Cardiac fibroblast (primary cell): ENCODE data around the gene COL11A1.
A peak's percentile ranks its signal among the peaks of the same experiment; 100 is the strongest.
"Not testable (repeated sequence)": the region's sequence is repeated elsewhere in the genome, so short reads cannot be mapped to it uniquely, and the experiment has no call there.

Experiments used
- DNase-seq, 2 donors: peaks; one replicate each; pipeline versions ENCODE4 v3.0.0 to v3.0.0-alpha.2; 2010; ENCODE audit warnings: low read depth in 2 of 2
- H3K4me3 ChIP-seq, 2 donors: replicated peaks in 1 of 2; 1 replicate in 1 of 2; 2 replicates in 1 of 2; pipeline ENCODE4 v1.5.1; 2011; ENCODE audit warnings: low read depth in 2 of 2, low read length in 2 of 2, mild to moderate bottlenecking in 2 of 2, moderate library complexity in 1 of 2
- TF ChIP-seq, protein P1 (sequence below): IDR thresholded peaks from one replicate; pipeline ENCODE4 v1.5.1; 2011; ENCODE audit warnings: low read depth, mild to moderate bottlenecking, low read length, inconsistent platforms

COL11A1 gene

DNA sequence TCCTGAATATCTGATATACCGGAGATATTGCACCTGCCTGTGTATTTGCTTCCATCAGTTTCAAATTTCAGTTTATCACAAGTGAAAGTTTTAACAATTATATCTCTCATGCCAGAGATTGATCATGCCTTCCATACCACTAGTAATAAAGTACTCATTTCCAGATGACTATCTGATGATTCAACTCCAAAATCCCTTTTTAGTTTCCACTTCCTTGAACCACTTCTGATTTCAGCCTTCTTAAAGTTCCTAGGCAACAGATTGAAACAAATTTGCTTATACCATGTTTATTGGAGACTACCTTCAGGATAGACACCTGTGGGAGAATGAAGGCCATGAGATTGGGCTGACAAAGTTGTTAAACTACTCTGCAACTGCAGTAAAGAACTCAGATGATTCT lies 21.5 kb upstream of the COL11A1 start:
- TF ChIP-seq, protein P1, sequence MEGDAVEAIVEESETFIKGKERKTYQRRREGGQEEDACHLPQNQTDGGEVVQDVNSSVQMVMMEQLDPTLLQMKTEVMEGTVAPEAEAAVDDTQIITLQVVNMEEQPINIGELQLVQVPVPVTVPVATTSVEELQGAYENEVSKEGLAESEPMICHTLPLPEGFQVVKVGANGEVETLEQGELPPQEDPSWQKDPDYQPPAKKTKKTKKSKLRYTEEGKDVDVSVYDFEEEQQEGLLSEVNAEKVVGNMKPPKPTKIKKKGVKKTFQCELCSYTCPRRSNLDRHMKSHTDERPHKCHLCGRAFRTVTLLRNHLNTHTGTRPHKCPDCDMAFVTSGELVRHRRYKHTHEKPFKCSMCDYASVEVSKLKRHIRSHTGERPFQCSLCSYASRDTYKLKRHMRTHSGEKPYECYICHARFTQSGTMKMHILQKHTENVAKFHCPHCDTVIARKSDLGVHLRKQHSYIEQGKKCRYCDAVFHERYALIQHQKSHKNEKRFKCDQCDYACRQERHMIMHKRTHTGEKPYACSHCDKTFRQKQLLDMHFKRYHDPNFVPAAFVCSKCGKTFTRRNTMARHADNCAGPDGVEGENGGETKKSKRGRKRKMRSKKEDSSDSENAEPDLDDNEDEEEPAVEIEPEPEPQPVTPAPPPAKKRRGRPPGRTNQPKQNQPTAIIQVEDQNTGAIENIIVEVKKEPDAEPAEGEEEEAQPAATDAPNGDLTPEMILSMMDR, result no peak
- H3K4me3 ChIP-seq, result no peak overlapping the region
- no peak for DNase-seq

DNA sequence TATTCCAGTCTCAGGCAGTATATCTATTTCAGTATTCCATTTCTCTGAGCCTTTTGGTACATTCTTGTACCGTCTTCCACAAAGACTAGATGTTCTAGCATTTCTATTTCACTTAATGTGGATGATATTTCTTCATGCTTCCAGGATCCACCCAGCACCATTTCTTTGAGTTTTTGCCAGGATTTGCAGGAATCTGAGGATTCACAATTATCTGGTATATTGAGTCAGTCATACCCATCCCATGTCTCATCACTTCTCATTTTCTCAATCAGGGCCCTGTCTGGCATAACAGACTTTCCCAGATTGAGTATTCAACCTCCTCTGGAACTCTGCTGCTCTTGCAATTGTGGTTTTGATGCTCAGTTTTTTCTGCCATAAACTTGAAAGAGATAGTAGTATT lies 20.9 kb upstream of the COL11A1 start:
- DNase-seq, result peak; percentile 17 to 80
- no peak overlapping the region for H3K4me3 ChIP-seq
- TF ChIP-seq, protein P1, result no peak

GRCh38 chr1:103128256-103128655 lies 19.9 kb upstream of the COL11A1 start:
- not testable (repeated sequence) for DNase-seq, H3K4me3 ChIP-seq

DNA sequence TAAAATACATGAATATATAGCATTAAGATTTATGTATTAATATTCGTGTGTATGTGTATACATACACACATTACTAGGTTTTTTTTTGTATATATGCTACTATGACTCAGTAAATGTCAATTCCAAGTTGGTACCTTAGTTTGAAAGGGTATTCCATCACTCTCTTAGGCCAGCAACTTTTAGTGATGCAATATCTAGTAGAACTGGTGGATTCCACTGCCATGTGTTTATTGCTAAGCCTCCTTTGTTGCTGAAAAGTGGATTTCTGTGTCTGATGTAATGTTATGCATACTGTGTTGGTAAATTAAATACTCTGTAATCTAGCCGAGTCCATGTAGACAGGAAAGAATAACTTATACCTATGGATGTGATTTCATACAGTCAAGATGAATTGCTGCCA lies 16.9 kb upstream of the COL11A1 start:
- H3K4me3 ChIP-seq, result no peak overlapping the region
- TF ChIP-seq, protein P1, result no peak
- DNase-seq, result peak in 1 of 2 donors; percentile 9

GRCh38 chr1:103122983-103123720 lies 14.8 kb upstream of the COL11A1 start:
- no peak overlapping the region for H3K4me3 ChIP-seq
- DNase-seq, result no peak
- TF ChIP-seq, protein P1, result no peak

DNA sequence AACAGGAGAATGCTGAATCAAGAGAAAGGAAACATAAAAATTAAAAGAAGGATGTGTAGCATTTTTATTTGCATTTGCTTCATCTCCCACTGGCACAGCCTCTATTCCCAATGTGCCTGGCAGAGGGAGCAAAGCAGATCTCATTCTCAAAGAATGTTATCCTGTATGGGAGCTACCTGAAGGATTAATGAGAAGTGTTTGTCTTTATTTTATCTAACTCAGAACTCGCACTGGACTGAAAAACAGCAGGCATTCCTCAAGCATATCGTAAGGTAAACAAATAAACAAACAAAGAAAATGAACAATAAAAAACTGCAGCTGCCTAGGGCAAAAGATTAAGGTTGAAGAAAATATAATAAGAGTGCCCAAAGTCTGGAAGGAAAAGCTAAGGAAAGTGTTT lies 12.7 kb upstream of the COL11A1 start:
- DNase-seq, result no peak
- H3K4me3 ChIP-seq, result no peak overlapping the region
- TF ChIP-seq, protein P1, result no peak

- DNase-seq, result no peak
- TF ChIP-seq, protein P1, result no peak
- H3K4me3 ChIP-seq, result no peak overlapping the region
These were observed 4.2 kb upstream of the COL11A1 start for GRCh38 chr1:103112546-103112945.
